ENCODE measurements around the gene SOHLH1.

SOHLH1 gene

GRCh38 chr9:135669616-135670285, 29.5 kb downstream of the SOHLH1 start:
- no peak for TF ChIP-seq GATA3 (IDR thresholded peaks at IDR 0.05; ENCODE audit: low read depth, low read length)
- TF ChIP-seq GATA2 (IDR thresholded peaks at IDR 0.05; ENCODE audit: low read depth, low read length) = no peak

- TF ChIP-seq GATA2 (IDR thresholded peaks at IDR 0.05; ENCODE audit: low read depth, low read length) = no peak
- no peak for TF ChIP-seq GATA3 (IDR thresholded peaks at IDR 0.05; ENCODE audit: low read depth, low read length)
Measured at GRCh38 chr9:135667463-135668001, 31.7 kb downstream of the SOHLH1 start.

GRCh38 chr9:135666534-135667462, 32.5 kb downstream of the SOHLH1 start:
- TF ChIP-seq GATA2 (IDR thresholded peaks at IDR 0.05; ENCODE audit: low read depth, low read length) (no peak), GATA3 (IDR thresholded peaks at IDR 0.05; ENCODE audit: low read depth, low read length) (no peak)

- TF ChIP-seq GATA2 (IDR thresholded peaks at IDR 0.05; ENCODE audit: low read depth, low read length) (no peak), GATA3 (IDR thresholded peaks at IDR 0.05; ENCODE audit: low read depth, low read length) (no peak)
Measured at GRCh38 chr9:135665795-135666189, 33.5 kb downstream of the SOHLH1 start.

- no peak for TF ChIP-seq GATA2 (IDR thresholded peaks at IDR 0.05; ENCODE audit: low read depth, low read length)
Measured at GRCh38 chr9:135664801-135665794, 34.2 kb downstream of the SOHLH1 start.

GRCh38 chr9:135664266-135664665, 35.0 kb downstream of the SOHLH1 start:
- TF ChIP-seq GATA2 (IDR thresholded peaks at IDR 0.05; ENCODE audit: low read depth, low read length) = no peak
- no peak for TF ChIP-seq GATA3 (IDR thresholded peaks at IDR 0.05; ENCODE audit: low read depth, low read length)

GRCh38 chr9:135663857-135664256, 35.4 kb downstream of the SOHLH1 start:
- TF ChIP-seq GATA2 (IDR thresholded peaks at IDR 0.05; ENCODE audit: low read depth, low read length) = no peak
- no peak for TF ChIP-seq GATA3 (IDR thresholded peaks at IDR 0.05; ENCODE audit: low read depth, low read length)

DNA sequence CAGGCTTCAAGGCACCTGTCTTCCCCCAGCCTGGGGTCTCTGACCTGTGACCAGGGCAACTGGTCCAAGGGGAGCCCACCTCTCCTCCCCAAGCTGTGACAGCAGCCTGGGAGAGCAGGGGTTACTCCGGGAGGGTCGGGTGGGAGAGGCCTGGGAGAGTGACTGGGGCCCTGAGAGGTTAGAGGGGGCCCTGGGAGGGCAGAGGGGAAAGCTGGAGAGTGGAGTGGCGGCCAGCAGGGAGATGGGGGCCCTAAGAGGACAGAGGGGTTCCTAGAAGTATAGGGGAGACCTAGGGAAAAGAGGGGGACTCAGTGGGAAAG, 35.9 kb downstream of the SOHLH1 start:
- TF ChIP-seq GATA2 (IDR thresholded peaks at IDR 0.05; ENCODE audit: low read depth, low read length) (no peak), GATA3 (IDR thresholded peaks at IDR 0.05; ENCODE audit: low read depth, low read length) (no peak)

DNA sequence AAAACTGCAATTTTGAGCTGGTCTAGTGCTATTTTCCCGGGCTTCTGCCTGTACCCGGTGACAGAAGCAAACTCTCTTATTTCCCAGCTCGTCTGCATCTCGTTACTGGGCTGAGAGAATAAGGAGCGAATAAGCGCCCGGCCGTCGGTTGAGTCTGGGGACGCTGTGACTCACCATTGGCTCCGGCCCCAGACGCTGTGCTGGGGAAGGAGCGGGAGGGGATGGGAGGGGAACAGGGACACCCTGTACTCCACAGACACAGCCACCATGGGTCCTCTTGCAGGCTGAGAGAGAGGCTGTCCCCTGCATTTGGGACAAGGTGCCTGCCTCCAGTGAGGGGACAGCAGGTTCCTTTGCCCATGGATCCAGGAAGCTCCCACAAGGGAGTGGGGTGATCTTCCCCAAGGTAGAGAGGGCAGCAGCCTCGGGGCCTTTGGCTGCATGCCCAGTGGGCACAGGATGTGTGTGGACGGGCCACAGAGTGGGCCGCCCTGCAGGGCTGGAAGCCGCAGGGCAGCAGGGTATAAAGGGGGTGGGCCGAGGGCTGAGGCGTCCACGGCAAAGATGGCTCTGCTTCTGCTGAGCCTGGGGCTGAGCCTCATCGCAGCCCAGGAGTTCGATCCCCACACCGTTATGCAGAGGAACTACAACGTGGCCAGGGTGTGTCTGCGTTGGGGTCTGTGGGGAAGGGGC, 36.4 kb downstream of the SOHLH1 start, which contains the start of gene LCN9:
Gene LCN9 (plus strand): TSS at position 552 of the 693 bp plus-strand sequence. CDS start 13 bp downstream, at position 565.
- no peak for TF ChIP-seq GATA3 (IDR thresholded peaks at IDR 0.05; ENCODE audit: low read depth, low read length)
- no peak for TF ChIP-seq GATA2 (IDR thresholded peaks at IDR 0.05; ENCODE audit: low read depth, low read length)

- no peak for TF ChIP-seq GATA2 (IDR thresholded peaks at IDR 0.05; ENCODE audit: low read depth, low read length)
- TF ChIP-seq GATA3 (IDR thresholded peaks at IDR 0.05; ENCODE audit: low read depth, low read length) = no peak
Measured at GRCh38 chr9:135661816-135662560, 37.3 kb downstream of the SOHLH1 start.

DNA sequence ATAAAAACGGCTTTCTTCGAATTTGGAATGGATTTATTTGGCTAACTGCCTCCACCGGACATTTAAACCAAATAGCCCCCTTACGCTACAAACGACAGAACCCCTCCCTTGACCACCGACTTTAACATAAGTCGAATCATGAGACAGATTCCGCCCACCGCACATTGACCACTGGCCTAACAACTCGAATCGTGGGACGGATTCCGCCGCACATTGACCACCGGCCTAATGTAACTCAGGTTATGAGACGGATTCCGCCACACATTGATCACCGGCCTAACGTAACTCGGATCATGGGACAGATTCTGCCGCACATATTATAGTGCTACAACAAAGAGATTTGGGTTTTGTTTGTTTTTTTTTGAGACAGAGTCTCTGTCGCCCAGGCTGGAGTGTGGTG, 38.9 kb downstream of the SOHLH1 start:
- TF ChIP-seq GATA2 (IDR thresholded peaks at IDR 0.05; ENCODE audit: low read depth, low read length) = no peak
- no peak for TF ChIP-seq GATA3 (IDR thresholded peaks at IDR 0.05; ENCODE audit: low read depth, low read length)

- no peak for TF ChIP-seq GATA2 (IDR thresholded peaks at IDR 0.05; ENCODE audit: low read depth, low read length)
- TF ChIP-seq GATA3 (IDR thresholded peaks at IDR 0.05; ENCODE audit: low read depth, low read length) = no peak
Measured at GRCh38 chr9:135659252-135659651, 40.0 kb downstream of the SOHLH1 start.

All from SH-SY5Y (cell line).